GM12891 (cell line): Measurements from ENCODE around the gene PDLIM7.

ENCODE experiments used
- DNase-seq: peaks from one replicate; pipeline ENCODE4 v3.0.0; 2011; ENCODE audit warnings: low spot score; ENCODE audit not compliant: insufficient read length
- FAIRE-seq: peaks from 2 replicates; lab custom pipeline; 2011; peaks lifted over from hg19 to GRCh38; lab: Jason Lieb, UNC
- PAX5 ChIP-seq: IDR thresholded peaks from 2 replicates; pipeline ENCODE4 v1.6.1; 2011; ENCODE audit warnings: low read length, moderate library complexity, mild to moderate bottlenecking; ENCODE audit not compliant: insufficient read depth, severe bottlenecking
- POLR2A ChIP-seq: IDR thresholded peaks from 2 replicates; pipeline ENCODE4 v1.6.1; 2011; ENCODE audit warnings: low read depth, low read length, control low read depth
- POLR2AphosphoS5 ChIP-seq: IDR thresholded peaks from 2 replicates; pipeline ENCODE4 v1.6.1; 2011; ENCODE audit warnings: low read depth, low read length, control low read depth
- POU2F2 ChIP-seq: IDR thresholded peaks from 2 replicates; pipeline ENCODE4 v1.6.1; 2011; ENCODE audit warnings: low read depth, mild to moderate bottlenecking, control low read depth, low read length, moderate library complexity
- SPI1 ChIP-seq: IDR thresholded peaks from 2 replicates; pipeline ENCODE4 v1.6.1; 2011; ENCODE audit warnings: low read depth, low read length, control low read depth
- TAF1 ChIP-seq: IDR thresholded peaks from 2 replicates; pipeline ENCODE4 v1.6.1; 2011; ENCODE audit warnings: low read depth, low read length, control low read depth

PDLIM7 gene

GRCh38 chr5:177483994-177484901 is 13.2 kb downstream of the PDLIM7 start:
- DNase-seq (no peak), FAIRE-seq (no peak)
- no peak for TF ChIP-seq PAX5
- TF ChIP-seq POLR2AphosphoS5, result peak; percentile 47; the same call in 1 of the 2 replicates

- FAIRE-seq, result no peak
- TF ChIP-seq TAF1 (no peak), POLR2AphosphoS5 (no peak), SPI1 (no peak), PAX5 (no peak), POLR2A (no peak), POU2F2 (no peak)
- no peak for DNase-seq
Measured at GRCh38 chr5:177483042-177483441, 14.4 kb downstream of the PDLIM7 start.

GRCh38 chr5:177482359-177482795 is 15.0 kb downstream of the PDLIM7 start:
- FAIRE-seq (no peak), DNase-seq (no peak)
- TF ChIP-seq POLR2A (0 out of 2 replicates have a peak, but pooled peaks have one; percentile 33), TAF1 (no peak), SPI1 (no peak), POU2F2 (no peak), POLR2AphosphoS5 (0 out of 2 replicates have a peak, but pooled peaks have one; percentile 19)

- FAIRE-seq (no peak), DNase-seq (no peak)
- TF ChIP-seq SPI1 (peak; percentile 49), PAX5 (no peak)
Measured at GRCh38 chr5:177479774-177480173, 17.6 kb downstream of the PDLIM7 start.

- TF ChIP-seq POLR2A (no peak), PAX5 (no peak), SPI1 (no peak), TAF1 (no peak), POU2F2 (no peak), POLR2AphosphoS5 (no peak; the same call in 1 of the 2 replicates)
- DNase-seq, result no peak
- FAIRE-seq, result no peak
Measured at GRCh38 chr5:177478711-177479646, 18.4 kb downstream of the PDLIM7 start.

- FAIRE-seq (no peak), DNase-seq (no peak)
Measured at GRCh38 chr5:177477701-177478477, 19.5 kb downstream of the PDLIM7 start.

GRCh38 chr5:177476531-177477233 is 20.7 kb downstream of the PDLIM7 start:
- DNase-seq, result no peak
- no peak for TF ChIP-seq POLR2AphosphoS5
- no peak for TF ChIP-seq SPI1
- TF ChIP-seq TAF1, result no peak
- TF ChIP-seq PAX5, result no peak
- TF ChIP-seq POLR2A, result no peak
- no peak for TF ChIP-seq POU2F2
- FAIRE-seq, result no peak

More at GRCh38 chr5:177477701-177478477, 19.5 kb downstream of the PDLIM7 start:
- no peak for TF ChIP-seq POU2F2
- no peak for TF ChIP-seq POLR2AphosphoS5
- no peak for TF ChIP-seq POLR2A
- TF ChIP-seq TAF1, result no peak
- no peak for TF ChIP-seq PAX5
- TF ChIP-seq SPI1, result no peak

GRCh38 chr5:177475563-177476427 is 21.6 kb downstream of the PDLIM7 start:
- TF ChIP-seq TAF1 (no peak), POLR2AphosphoS5 (no peak), PAX5 (no peak), SPI1 (no peak), POLR2A (no peak)
- no peak for FAIRE-seq

More at GRCh38 chr5:177475563-177476427, 21.6 kb downstream of the PDLIM7 start:
- DNase-seq, result no peak
